CD8-positive, alpha-beta memory T cell (primary cell): ENCODE results near the gene PFDN6. TPM values are rescaled to one million over a fixed set of nuclear protein-coding genes. Genes with fewer than 3 reads are reported as not detected.

Experiments
- CTCF ChIA-PET: fragments of 350-600 bp; sonication (Branson Sonifier 250); formaldehyde crosslinking; loops from one replicate; lab custom pipeline; 2021; ENCODE audit warnings: antibody characterized with exemption; lab: Charles Lee
- POLR2A ChIA-PET: fragments of 350-600 bp; sonication (Branson Sonifier 250); formaldehyde crosslinking; loops from one replicate; lab custom pipeline; 2021; ENCODE audit warnings: antibody characterized with exemption; lab: Charles Lee
- DNase-seq, 5 donors: peaks; one replicate each; pipeline versions ENCODE4 v3.0.0 to v3.0.0-alpha.2; 2020 to 2022; ENCODE audit warnings: mixed read lengths in 1 of 5
- H3K27ac ChIP-seq: one replicate; pipeline ENCODE4 v1.7.0; 2013; ENCODE audit warnings: low read depth, mild to moderate bottlenecking, low read length, moderate library complexity
- H3K27me3 ChIP-seq: 2 replicates; pipeline ENCODE4 v1.7.0; 2013; ENCODE audit warnings: low read length, mild to moderate bottlenecking; ENCODE audit not compliant: insufficient read depth, poor library complexity, severe bottlenecking
- H3K36me3 ChIP-seq: 2 replicates; pipeline ENCODE4 v1.7.0; 2013; ENCODE audit warnings: mild to moderate bottlenecking, low read length, moderate library complexity; ENCODE audit not compliant: insufficient read depth
- H3K4me1 ChIP-seq: 2 replicates; pipeline ENCODE4 v1.7.0; 2013; ENCODE audit warnings: mild to moderate bottlenecking, low read length, moderate library complexity; ENCODE audit not compliant: insufficient read depth
- H3K4me3 ChIP-seq: 2 replicates; pipeline ENCODE4 v1.7.0; 2013; ENCODE audit warnings: mild to moderate bottlenecking, low read length
- H3K9me3 ChIP-seq: 2 replicates; pipeline ENCODE4 v1.7.0; 2013; ENCODE audit warnings: mild to moderate bottlenecking, low read length
- H3K27ac Mint-ChIP-seq, 8 donors: one replicate each; pipeline ENCODE4 v1.8.0; 2020 to 2021; ENCODE audit warnings: mixed read lengths in 8 of 8, mild to moderate bottlenecking in 6 of 8, inconsistent platforms in 3 of 8, moderate library complexity in 3 of 8
- H3K27me3 Mint-ChIP-seq, 2 donors: one replicate each; pipeline ENCODE4 v1.8.0; 2020 to 2021; ENCODE audit warnings: mixed read lengths in 2 of 2, mild to moderate bottlenecking in 1 of 2, moderate library complexity in 1 of 2
- H3K36me3 Mint-ChIP-seq, 3 donors: one replicate each; pipeline ENCODE4 v1.8.0; 2020 to 2021; ENCODE audit warnings: mixed read lengths in 3 of 3, inconsistent platforms in 1 of 3, mild to moderate bottlenecking in 1 of 3
- H3K4me1 Mint-ChIP-seq, 3 donors: one replicate each; pipeline ENCODE4 v1.8.0; 2020 to 2021; ENCODE audit warnings: mixed read lengths in 3 of 3, inconsistent platforms in 1 of 3, mild to moderate bottlenecking in 1 of 3
- H3K4me3 Mint-ChIP-seq, 7 donors: one replicate each; pipeline ENCODE4 v1.8.0; 2020 to 2021; ENCODE audit warnings: mixed read lengths in 7 of 7, mild to moderate bottlenecking in 6 of 7, moderate library complexity in 4 of 7, inconsistent platforms in 2 of 7
- H3K9me3 Mint-ChIP-seq, 5 donors: one replicate each; pipeline ENCODE4 v1.8.0; 2020 to 2022; ENCODE audit warnings: mixed read lengths in 5 of 5, mild to moderate bottlenecking in 3 of 5, moderate library complexity in 2 of 5, inconsistent platforms in 1 of 5
- polyA plus RNA-seq: library from polyadenylated mRNA; unstranded; fragments of 300-500 nt; fragmentation: Illumina TruSeq; gene quantifications from one replicate; pipeline ENCODE4 v1.2.3, GENCODE V29; 2021
- total RNA-seq, 2 experiments: library from RNA; stranded (reverse); gene quantifications; one replicate each; pipeline ENCODE4 v1.2.3, GENCODE V29; 2021

The PFDN6 gene
- total and polyA plus RNA-seq, 3 experiments from 2014 or later, result 37.4 to 119 (median 118) TPM

GRCh38 chr6:33264015-33264414 is 25.4 kb upstream of the PFDN6 start:
- Histone ChIP-seq H3K27me3 (no peaks in the 10 kb centered on the region), H3K4me3 (no peak overlapping the region), H3K4me1 (no peaks in the 10 kb centered on the region), H3K27ac (no peak overlapping the region), H3K36me3 (peaks cover 63% of the 10 kb centered on the region), H3K9me3 (no peaks in the 10 kb centered on the region)
- no peak for DNase-seq
- Mint-ChIP-seq H3K27ac (peak overlapping the region in 1 of 8 donors; percentile 68), H3K36me3 (peaks cover 7 to 90% (median 24%) of the 10 kb centered on the region in 3 donors), H3K4me3 (no peak overlapping the region), H3K4me1 (peaks cover 0 to 8% (median 4%) of the 10 kb centered on the region in 3 donors), H3K9me3 (no peaks in the 10 kb centered on the region), H3K27me3 (no peaks in the 10 kb centered on the region)
- ChIA-PET POLR2A (interaction anchor here (1.0 kb wide), 1 partner anchor 15 kb away, joined by 3 read pairs; no protein-coding TSS in a partner anchor), CTCF (interaction anchor here (0.8 to 1.7 kb wide), 2 partner anchors 9 to 15 kb away, joined by 3 to 6 read pairs; no protein-coding TSS in a partner anchor)

- Mint-ChIP-seq H3K4me1 (peaks cover 57 to 70% (median 67%) of the 10 kb centered on the region in 3 donors), H3K27me3 (no peaks in the 10 kb centered on the region), H3K36me3 (peaks cover 4 to 88% (median 23%) of the 10 kb centered on the region in 3 donors), H3K27ac (peak overlapping the region; percentile 98 to 100 (median 99)), H3K4me3 (peak overlapping the region; percentile 98 to 100 (median 99)), H3K9me3 (no peaks in the 10 kb centered on the region)
- no peak for DNase-seq
- H3K27ac ChIP-seq, result peak overlapping the region; percentile 92
- H3K4me3 ChIP-seq, result peak overlapping the region; percentile 79
- no peaks in the 10 kb centered on the region for H3K27me3 ChIP-seq
- peaks cover 51% of the 10 kb centered on the region for H3K36me3 ChIP-seq
- ChIA-PET POLR2A (interaction anchor here (0.8 to 3.4 kb wide), 14 partner anchors 18 to 309 kb away, joined by 3 to 43 read pairs (median 5); partner anchors contain the start of genes BAK1, CUTA, PFDN6 and RGL2), CTCF (interaction anchor here (1.1 to 4.6 kb wide), 12 partner anchors 9 to 297 kb away, joined by 3 to 33 read pairs (median 4); partner anchors contain the start of genes PFDN6 and WDR46)
- H3K4me1 ChIP-seq, result peaks cover 43% of the 10 kb centered on the region
- H3K9me3 ChIP-seq, result no peaks in the 10 kb centered on the region
Measured at GRCh38 chr6:33271117-33271467, 18.3 kb upstream of the PFDN6 start.

GRCh38 chr6:33271468-33272274 is 17.7 kb upstream of the PFDN6 start, which contains the start of the genes RPS18 and VPS52:
Gene RPS18, plus strand, starts transcription at chr6:33272075. Its CDS starts 45 bp downstream, at chr6:33272120.
Gene VPS52, minus strand, starts transcription at chr6:33271876. Its CDS starts 201 bp downstream, at chr6:33271675.
- H3K27ac ChIP-seq, result peak within 1 kb of the TSS; percentile 92
- H3K4me3 ChIP-seq, result peak within 1 kb of the TSS; percentile 79
- Mint-ChIP-seq H3K4me3 (peak within 1 kb of the TSS; percentile 98 to 100 (median 99)), H3K27ac (peak within 1 kb of the TSS; percentile 98 to 100 (median 99)), H3K4me1 (peaks cover 61 to 75% (median 73%) of the 10 kb centered on the region in 3 donors), H3K36me3 (peaks cover 0 to 88% (median 21%) of the 10 kb centered on the region in 3 donors), H3K9me3 (no peaks in the 10 kb centered on the region), H3K27me3 (no peaks in the 10 kb centered on the region)
- no peaks in the 10 kb centered on the region for H3K27me3 ChIP-seq
- H3K4me1 ChIP-seq, result peaks cover 49% of the 10 kb centered on the region
- POLR2A ChIA-PET, result interaction anchor here (0.6 to 3.4 kb wide), 19 partner anchors 11 to 308 kb away, joined by 3 to 43 read pairs (median 4); partner anchors contain the start of genes BAK1, CUTA, PFDN6 and RGL2
- peaks cover 51% of the 10 kb centered on the region for H3K36me3 ChIP-seq
- no peaks in the 10 kb centered on the region for H3K9me3 ChIP-seq
- CTCF ChIA-PET, result interaction anchor here (1.0 to 4.6 kb wide), 14 partner anchors 9 to 298 kb away, joined by 3 to 33 read pairs (median 4); partner anchors contain the start of genes PFDN6, WDR46 and ZBTB22
- peak; percentile 83 to 97 (median 94) for DNase-seq

GRCh38 chr6:33272275-33273128 is 16.9 kb upstream of the PFDN6 start:
- H3K36me3 ChIP-seq, result peaks cover 44% of the 10 kb centered on the region

GRCh38 chr6:33273129-33273923 is 16.1 kb upstream of the PFDN6 start:
- Histone ChIP-seq H3K4me1 (peaks cover 59% of the 10 kb centered on the region), H3K9me3 (no peaks in the 10 kb centered on the region), H3K4me3 (peak overlapping the region; percentile 79), H3K36me3 (peaks cover 36% of the 10 kb centered on the region), H3K27ac (peak overlapping the region; percentile 92), H3K27me3 (no peaks in the 10 kb centered on the region)
- Mint-ChIP-seq H3K4me1 (peaks cover 69 to 90% (median 82%) of the 10 kb centered on the region in 3 donors), H3K4me3 (peak overlapping the region; percentile 98 to 100 (median 99)), H3K9me3 (no peaks in the 10 kb centered on the region), H3K36me3 (peaks cover 0 to 82% (median 19%) of the 10 kb centered on the region in 3 donors), H3K27me3 (no peaks in the 10 kb centered on the region), H3K27ac (peak overlapping the region; percentile 98 to 100 (median 99))
- CTCF ChIA-PET, result interaction anchor here (4.6 kb wide), 1 partner anchor 23 kb away, joined by 33 read pairs; no protein-coding TSS in a partner anchor
- DNase-seq, result no peak
- POLR2A ChIA-PET, result interaction anchor here (3.2 kb wide), 1 partner anchor 25 kb away, joined by 22 read pairs; the partner anchor contains the start of gene RGL2

More at GRCh38 chr6:33272275-33273128, 16.9 kb upstream of the PFDN6 start:
- no peak for DNase-seq
- Histone ChIP-seq H3K27me3 (no peaks in the 10 kb centered on the region), H3K27ac (peak overlapping the region; percentile 92), H3K9me3 (no peaks in the 10 kb centered on the region), H3K4me1 (peaks cover 51% of the 10 kb centered on the region), H3K4me3 (peak overlapping the region; percentile 79)
- Mint-ChIP-seq H3K27me3 (no peaks in the 10 kb centered on the region), H3K9me3 (no peaks in the 10 kb centered on the region), H3K36me3 (peaks cover 0 to 84% (median 21%) of the 10 kb centered on the region in 3 donors), H3K4me1 (peaks cover 63 to 81% (median 74%) of the 10 kb centered on the region in 3 donors), H3K27ac (peak overlapping the region; percentile 98 to 100 (median 99)), H3K4me3 (peak overlapping the region; percentile 98 to 100 (median 99))
- CTCF ChIA-PET, result interaction anchor here (1.0 to 4.6 kb wide), 13 partner anchors 10 to 299 kb away, joined by 3 to 33 read pairs (median 5); partner anchors contain the start of genes PFDN6, WDR46 and ZBTB22
- POLR2A ChIA-PET, result interaction anchor here (0.6 to 3.4 kb wide), 17 partner anchors 10 to 308 kb away, joined by 3 to 43 read pairs (median 5); partner anchors contain the start of genes BAK1, CUTA, PFDN6 and RGL2

GRCh38 chr6:33273924-33274902 is 15.2 kb upstream of the PFDN6 start:
- Mint-ChIP-seq H3K27ac (peak overlapping the region; percentile 92 to 100 (median 99)), H3K4me3 (peak overlapping the region; percentile 84 to 100 (median 99)), H3K9me3 (no peaks in the 10 kb centered on the region), H3K27me3 (no peaks in the 10 kb centered on the region), H3K4me1 (peaks cover 73 to 92% (median 90%) of the 10 kb centered on the region in 3 donors), H3K36me3 (peaks cover 0 to 82% (median 16%) of the 10 kb centered on the region in 3 donors)
- Histone ChIP-seq H3K9me3 (no peaks in the 10 kb centered on the region), H3K27me3 (no peaks in the 10 kb centered on the region), H3K36me3 (peaks cover 27% of the 10 kb centered on the region), H3K4me1 (peaks cover 68% of the 10 kb centered on the region), H3K27ac (peak overlapping the region; percentile 68), H3K4me3 (no peak overlapping the region)
- ChIA-PET POLR2A (no interaction called here), CTCF (no interaction called here)
- DNase-seq, result no peak
